ENCODE measurements around the gene ONECUT3.

ONECUT3 gene

GRCh38 chr19:1790054-1790792 lies 36.9 kb downstream of the ONECUT3 start:
- Histone ChIP-seq H3K27me3 (ENCODE audit: insufficient read depth, low read length, poor library complexity, severe bottlenecking) (no peaks in the 10 kb centered on the region), H2AFZ (ENCODE audit: low read length) (no peak overlapping the region), H3K4me1 (ENCODE audit: insufficient read depth, low read length, poor library complexity, severe bottlenecking) (peaks cover 8% of the 10 kb centered on the region), H3K9me2 (replicated peaks; ENCODE audit: low read depth, low read length) (no peaks in the 10 kb centered on the region), H3K9ac (ENCODE audit: low read depth, low read length, poor library complexity, severe bottlenecking) (no peak overlapping the region), H3K79me2 (ENCODE audit: insufficient read depth, low read length) (no peaks in the 10 kb centered on the region), H3K4me3 (ENCODE audit: low read length, poor library complexity, severe bottlenecking) (no peak overlapping the region), H4K20me1 (ENCODE audit: insufficient read depth, low read length, poor library complexity, severe bottlenecking) (no peaks in the 10 kb centered on the region), H3K4me2 (ENCODE audit: low read depth, low read length, poor library complexity, severe bottlenecking) (no peak overlapping the region), H3K9me3 (ENCODE audit: insufficient read depth, low read depth, low read length) (no peaks in the 10 kb centered on the region), H3F3A (ENCODE audit: low read depth) (no peaks in the 10 kb centered on the region), H3K36me3 (ENCODE audit: insufficient read depth, low read length) (no peaks in the 10 kb centered on the region)
- no peak for TF ChIP-seq CTCF (conservative IDR thresholded peaks at IDR 0.05; ENCODE audit: low read length)
- no peak for TF ChIP-seq EZH2phosphoT487 (IDR thresholded peaks at IDR 0.05; ENCODE audit: borderline replicate concordance)

- Histone ChIP-seq H3K79me2 (ENCODE audit: insufficient read depth, low read length) (no peaks in the 10 kb centered on the region), H2AFZ (ENCODE audit: low read length) (no peak overlapping the region), H3K36me3 (ENCODE audit: insufficient read depth, low read length) (no peaks in the 10 kb centered on the region), H3K4me1 (ENCODE audit: insufficient read depth, low read length, poor library complexity, severe bottlenecking) (peaks cover 8% of the 10 kb centered on the region), H3F3A (ENCODE audit: low read depth) (no peaks in the 10 kb centered on the region), H3K4me2 (ENCODE audit: low read depth, low read length, poor library complexity, severe bottlenecking) (no peak overlapping the region), H4K20me1 (ENCODE audit: insufficient read depth, low read length, poor library complexity, severe bottlenecking) (no peaks in the 10 kb centered on the region), H3K4me3 (ENCODE audit: low read length, poor library complexity, severe bottlenecking) (no peak overlapping the region), H3K9me3 (ENCODE audit: insufficient read depth, low read depth, low read length) (no peaks in the 10 kb centered on the region), H3K27me3 (ENCODE audit: insufficient read depth, low read length, poor library complexity, severe bottlenecking) (no peaks in the 10 kb centered on the region), H3K9ac (ENCODE audit: low read depth, low read length, poor library complexity, severe bottlenecking) (no peak overlapping the region), H3K9me2 (replicated peaks; ENCODE audit: low read depth, low read length) (no peaks in the 10 kb centered on the region)
- TF ChIP-seq EZH2phosphoT487 (IDR thresholded peaks at IDR 0.05; ENCODE audit: borderline replicate concordance) = no peak
- no peak; the same call in 1 of the 2 replicates for TF ChIP-seq CTCF (conservative IDR thresholded peaks at IDR 0.05; ENCODE audit: low read length)
Measured at GRCh38 chr19:1791879-1792278, 38.6 kb downstream of the ONECUT3 start.

- H3K36me3 ChIP-seq (ENCODE audit: insufficient read depth, low read length) = peaks cover under 1% of the 10 kb centered on the region; the same call in 1 of the 2 replicates
- no peak overlapping the region for H3K4me2 ChIP-seq (ENCODE audit: low read depth, low read length, poor library complexity, severe bottlenecking)
- no peaks in the 10 kb centered on the region for H3K79me2 ChIP-seq (ENCODE audit: insufficient read depth, low read length)
- no peaks in the 10 kb centered on the region for H3F3A ChIP-seq (ENCODE audit: low read depth)
- H3K9me2 ChIP-seq (replicated peaks; ENCODE audit: low read depth, low read length) = no peaks in the 10 kb centered on the region
- no peak overlapping the region for H2AFZ ChIP-seq (ENCODE audit: low read length)
- H4K20me1 ChIP-seq (ENCODE audit: insufficient read depth, low read length, poor library complexity, severe bottlenecking) = no peaks in the 10 kb centered on the region
- H3K4me1 ChIP-seq (ENCODE audit: insufficient read depth, low read length, poor library complexity, severe bottlenecking) = peaks cover 8% of the 10 kb centered on the region
- H3K27me3 ChIP-seq (ENCODE audit: insufficient read depth, low read length, poor library complexity, severe bottlenecking) = no peaks in the 10 kb centered on the region
- H3K9ac ChIP-seq (ENCODE audit: low read depth, low read length, poor library complexity, severe bottlenecking) = no peak overlapping the region
- no peaks in the 10 kb centered on the region for H3K9me3 ChIP-seq (ENCODE audit: insufficient read depth, low read depth, low read length)
- no peak; the same call in 1 of the 2 replicates for TF ChIP-seq CTCF (conservative IDR thresholded peaks at IDR 0.05; ENCODE audit: low read length)
- TF ChIP-seq EZH2phosphoT487 (IDR thresholded peaks at IDR 0.05; ENCODE audit: borderline replicate concordance) = no peak
- no peak overlapping the region for H3K4me3 ChIP-seq (ENCODE audit: low read length, poor library complexity, severe bottlenecking)
Measured at GRCh38 chr19:1794424-1795172, 41.3 kb downstream of the ONECUT3 start.

All from Loucy (cell line).